HG02759 (cell line): Measurements from ENCODE around the gene EXOC4.

ENCODE experiments used
- ATAC-seq: cut with Tn5 transposase; IDR thresholded peaks from one replicate; pipeline ENCODE4 v1.9.1; 2021; ENCODE audit warnings: mild to moderate bottlenecking, moderate library complexity; ENCODE audit not compliant: unreplicated experiment

The EXOC4 gene

DNA sequence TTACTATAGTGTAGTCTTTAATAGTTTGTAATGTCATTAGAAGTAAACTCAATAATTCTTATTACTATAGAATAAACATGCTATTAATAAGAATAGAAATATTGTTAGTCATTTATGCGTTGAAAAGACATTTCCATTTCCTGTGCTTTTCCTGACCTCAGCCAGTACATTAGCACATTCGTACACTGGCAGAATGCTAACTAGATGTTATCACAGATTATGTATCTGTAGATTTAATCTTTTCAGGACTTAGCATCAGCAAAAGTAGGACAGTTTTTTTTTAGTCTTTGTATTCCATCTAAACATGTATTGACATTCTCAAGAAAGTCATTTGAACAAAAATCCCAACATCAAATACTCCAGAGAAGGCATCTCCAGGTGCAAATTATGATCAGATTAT is 158.5 kb downstream of the EXOC4 start:
- no peak for ATAC-seq

GRCh38 chr7:133412942-133413341 is 160.1 kb downstream of the EXOC4 start:
- ATAC-seq: no peak

DNA sequence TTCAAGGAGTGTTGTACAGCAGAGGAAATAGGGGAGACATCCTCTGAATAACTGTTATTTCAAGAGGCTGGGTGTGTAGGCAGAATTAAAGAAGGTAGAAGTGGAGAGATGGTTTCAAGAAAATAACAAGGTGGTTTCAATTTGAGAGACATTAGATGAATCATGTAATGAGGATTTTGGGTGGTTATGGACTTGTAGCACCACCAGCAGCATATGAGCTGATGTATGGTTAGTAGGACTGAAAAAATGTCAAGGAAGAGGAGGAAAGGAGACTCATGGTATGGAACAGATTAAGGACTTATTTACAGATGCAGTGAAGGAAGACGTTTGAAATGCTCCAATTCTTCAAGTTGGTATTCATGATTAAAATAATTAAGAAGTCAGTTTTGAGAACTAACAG is 166.2 kb downstream of the EXOC4 start:
- no peak for ATAC-seq

DNA sequence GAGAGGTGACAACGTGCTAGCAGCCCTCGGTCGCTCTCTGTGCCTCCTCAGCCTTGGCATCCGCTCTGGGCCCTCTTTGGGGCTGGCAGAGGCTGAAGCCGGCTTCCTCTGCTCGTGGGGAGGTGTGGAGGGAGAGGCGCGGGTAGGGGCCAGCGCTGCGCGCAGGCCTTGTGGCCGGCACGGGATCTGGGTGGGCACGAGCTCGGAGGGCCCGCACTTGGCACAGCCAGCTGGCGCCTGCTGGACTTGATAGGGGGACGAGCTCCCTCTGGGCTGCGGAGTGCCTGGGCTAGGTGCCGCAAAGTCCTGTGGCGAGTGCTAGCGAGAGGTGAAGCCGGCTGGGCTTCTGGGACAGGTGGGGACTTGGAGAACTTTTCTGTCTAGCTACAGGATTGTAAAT is 170.7 kb downstream of the EXOC4 start:
- no peak for ATAC-seq

- ATAC-seq: no peak
These were observed 175.4 kb downstream of the EXOC4 start for GRCh38 chr7:133428326-133428725.

DNA sequence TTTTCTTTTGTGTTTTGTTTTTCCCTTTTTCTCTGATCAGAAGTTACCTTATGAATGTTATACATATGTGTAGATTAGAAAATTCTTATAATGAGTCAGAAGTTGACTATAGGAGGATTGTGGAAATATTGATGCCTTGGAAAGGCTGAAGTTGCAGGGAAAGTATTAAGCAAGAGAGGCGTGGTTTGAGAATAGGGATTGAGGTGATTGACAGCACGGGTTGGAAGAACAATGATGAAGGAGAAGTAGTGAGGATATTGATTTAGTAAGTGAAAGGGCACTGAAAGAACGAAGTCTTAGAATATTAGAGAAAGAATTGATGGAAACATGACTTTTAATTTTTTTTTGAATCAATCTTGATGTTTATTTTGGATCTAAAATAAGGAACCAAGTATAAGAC is 176.0 kb downstream of the EXOC4 start:
- ATAC-seq: no peak

DNA sequence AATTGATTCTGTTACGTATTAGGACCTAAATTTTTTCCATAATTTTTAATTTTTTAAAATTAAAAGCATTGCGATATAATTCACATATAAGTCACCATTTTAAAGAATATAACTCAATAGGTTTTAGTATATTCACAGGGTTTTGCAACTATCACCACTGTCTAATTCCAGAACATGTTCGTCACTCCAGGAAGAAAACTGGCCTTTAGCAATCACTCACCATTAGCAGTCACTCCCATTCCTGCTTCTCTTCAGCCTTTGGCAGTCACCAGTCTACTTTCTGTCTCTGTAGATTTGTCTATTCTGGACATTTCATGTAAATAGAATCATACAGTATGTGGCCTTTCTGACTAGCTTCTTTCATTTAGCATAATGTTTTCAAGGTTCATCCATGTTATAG is 176.5 kb downstream of the EXOC4 start:
- ATAC-seq: no peak

GRCh38 chr7:133431134-133431724 is 178.4 kb downstream of the EXOC4 start:
- no peak for ATAC-seq

- ATAC-seq: no peak
These were observed 180.4 kb downstream of the EXOC4 start for GRCh38 chr7:133433165-133433812.

GRCh38 chr7:133434246-133434865 is 181.5 kb downstream of the EXOC4 start:
- no peak for ATAC-seq

- ATAC-seq: no peak
These were observed 183.1 kb downstream of the EXOC4 start for GRCh38 chr7:133436014-133436428.

DNA sequence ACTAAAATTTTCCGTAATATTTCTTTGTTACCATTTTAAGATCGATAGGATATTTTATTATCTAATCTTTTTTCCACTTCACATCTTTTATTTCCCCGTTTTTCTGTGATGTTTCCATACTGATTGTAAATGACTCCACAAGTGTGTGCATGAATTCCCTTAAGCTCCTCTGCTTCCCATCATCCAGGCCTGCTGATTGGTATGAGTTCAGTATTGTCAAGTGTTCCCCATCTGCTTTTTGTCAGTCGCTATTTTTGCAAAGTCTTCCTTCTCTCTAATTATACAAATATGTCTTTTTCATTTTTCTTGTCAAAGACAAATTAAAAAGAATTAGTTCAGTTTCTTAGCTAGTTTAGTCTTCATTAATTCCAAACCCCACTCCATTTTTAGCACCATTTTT is 184.7 kb downstream of the EXOC4 start:
- no peak for ATAC-seq

- ATAC-seq: no peak
These were observed 189.9 kb downstream of the EXOC4 start for GRCh38 chr7:133442818-133443217.

- ATAC-seq: no peak
These were observed 192.7 kb downstream of the EXOC4 start for GRCh38 chr7:133445617-133446016.

- ATAC-seq: no peak
These were observed 195.1 kb downstream of the EXOC4 start for GRCh38 chr7:133448012-133448411.

- no peak for ATAC-seq
These were observed 199.7 kb downstream of the EXOC4 start for GRCh38 chr7:133452577-133452976.

GRCh38 chr7:133458688-133459087 is 205.8 kb downstream of the EXOC4 start:
- ATAC-seq: no peak

- no peak for ATAC-seq
These were observed 208.5 kb downstream of the EXOC4 start for GRCh38 chr7:133461421-133461820.

DNA sequence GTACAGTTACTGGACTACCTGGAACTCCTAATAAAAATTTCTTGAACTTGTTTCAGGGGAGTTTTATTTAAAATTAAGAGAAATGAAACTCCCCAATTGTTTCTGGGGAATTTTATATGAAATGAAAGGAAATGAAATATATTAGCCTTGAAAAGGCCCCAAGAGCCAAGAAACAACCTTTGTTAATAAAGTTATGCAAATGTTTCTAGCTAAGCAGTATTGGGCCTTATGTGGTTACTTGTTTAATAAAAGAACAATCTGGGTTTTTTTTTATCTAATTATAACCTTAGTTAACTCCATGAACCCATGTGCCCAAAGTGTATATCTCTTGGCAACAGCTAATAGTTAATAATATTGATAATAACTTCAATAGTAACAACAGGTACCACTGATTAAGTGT is 222.8 kb downstream of the EXOC4 start:
- no peak for ATAC-seq

GRCh38 chr7:133477791-133478190 is 224.9 kb downstream of the EXOC4 start:
- no peak for ATAC-seq

- no peak for ATAC-seq
These were observed 225.8 kb downstream of the EXOC4 start for GRCh38 chr7:133478591-133479135.

- ATAC-seq: no peak
These were observed 226.7 kb downstream of the EXOC4 start for GRCh38 chr7:133479456-133480065.
